M059J (cell line): ENCODE results near the gene DOK7. TPM values are rescaled to one million over a fixed set of nuclear protein-coding genes. Genes with fewer than 3 reads are reported as not detected.

Experiments
- DNase-seq: peaks from one replicate; pipeline ENCODE4 v3.0.0-alpha.2; 2012; ENCODE audit warnings: low read depth
- total RNA-seq: library from RNA; depleted of rRNA; stranded (reverse); fragments of >200 nt; shearing (Covaris generic); gene quantifications from 2 replicates; pipeline ENCODE4 v1.2.3, GENCODE V29; 2014

DOK7 gene
- total RNA-seq, 1 experiment from 2014 or later = 3.1 TPM

DNA sequence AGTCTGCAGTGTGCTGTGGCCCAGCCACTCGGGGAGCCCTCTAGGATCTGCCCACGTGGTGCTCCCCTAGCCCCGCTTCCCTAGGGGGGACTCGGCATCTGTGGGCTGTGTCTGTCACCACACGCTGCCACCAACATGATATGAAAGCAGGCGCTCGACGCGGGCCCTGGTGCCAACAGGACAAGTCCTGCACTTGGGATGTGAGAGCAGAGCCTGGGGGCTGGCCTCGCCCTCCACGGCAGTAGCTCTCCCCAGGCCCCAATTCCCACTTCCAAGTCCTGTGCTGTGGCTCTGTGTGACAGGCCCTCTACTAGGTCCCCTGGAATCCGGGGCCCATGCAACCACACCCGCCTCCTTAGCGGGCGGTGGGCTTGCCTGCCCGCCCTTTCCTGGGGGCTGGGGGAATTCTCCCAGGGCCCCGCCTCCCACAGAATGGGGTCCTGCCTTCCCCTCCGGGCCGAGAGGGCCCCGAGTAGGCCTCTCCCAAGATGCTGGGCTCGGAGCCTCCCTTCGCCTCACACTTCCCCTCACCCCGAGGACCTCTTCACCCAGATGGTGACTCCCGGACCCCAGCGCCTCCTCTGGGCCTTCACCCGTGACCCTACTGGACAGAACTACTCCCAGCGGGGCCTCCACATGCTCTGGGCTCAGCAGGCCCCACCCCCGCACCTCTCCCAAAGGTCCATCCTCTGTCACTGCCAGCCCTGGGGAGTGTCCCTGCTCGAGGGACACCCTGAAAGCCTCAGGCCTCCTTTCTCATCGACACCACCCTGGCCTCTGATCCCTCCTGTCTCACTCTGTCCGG, 57.9 kb downstream of the DOK7 start:
- no peak for DNase-seq

DNA sequence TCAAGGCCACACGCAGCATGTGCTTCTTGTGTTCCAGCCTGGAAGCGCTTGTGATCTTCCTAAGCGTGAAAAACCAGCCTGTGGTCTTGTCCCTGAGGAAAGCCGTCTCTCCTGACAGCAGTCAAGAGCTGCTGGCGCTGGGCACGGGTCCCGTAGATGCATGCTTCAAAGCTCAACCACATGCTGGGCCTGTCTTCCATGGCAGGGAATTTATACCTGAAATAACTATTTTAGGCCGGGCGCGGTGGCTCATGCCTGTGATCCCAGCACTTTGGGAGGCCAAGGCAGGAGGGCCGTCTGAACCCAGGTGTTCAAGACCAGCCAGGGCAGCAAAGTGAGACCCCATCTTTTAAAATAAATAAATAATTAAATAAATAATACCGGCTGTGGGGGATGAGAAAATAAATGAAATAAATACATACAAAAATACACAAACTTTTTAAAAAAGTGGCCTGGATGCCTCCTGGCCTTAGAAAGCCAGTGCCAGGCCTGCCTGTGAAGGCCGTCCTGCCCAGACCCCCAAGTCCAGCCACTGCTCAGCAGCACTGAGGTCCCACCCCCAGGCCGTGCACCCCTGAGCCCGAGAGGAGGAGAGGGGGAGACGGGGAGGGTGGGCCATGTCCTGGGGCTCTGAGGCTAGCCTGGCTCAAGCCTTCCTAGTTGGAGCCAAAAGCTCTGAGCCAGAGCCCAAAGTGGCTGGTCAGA, 58.7 kb downstream of the DOK7 start:
- no peak for DNase-seq

DNA sequence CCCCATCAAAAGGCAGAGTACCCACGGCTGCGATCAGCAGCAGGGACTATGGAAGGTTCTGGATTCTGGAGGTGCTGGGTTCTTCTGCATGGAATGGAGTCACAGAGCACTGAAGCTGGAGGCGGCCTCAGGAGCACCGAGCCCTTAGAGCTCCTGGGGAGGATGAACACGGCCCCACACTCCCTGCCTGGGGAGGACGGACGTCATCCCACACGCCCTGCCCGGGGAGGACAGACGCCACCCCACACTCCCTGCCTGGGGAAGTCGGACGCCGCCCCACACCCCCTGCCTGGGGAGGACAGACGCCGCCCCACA, 59.2 kb downstream of the DOK7 start:
- no peak for DNase-seq

DNA sequence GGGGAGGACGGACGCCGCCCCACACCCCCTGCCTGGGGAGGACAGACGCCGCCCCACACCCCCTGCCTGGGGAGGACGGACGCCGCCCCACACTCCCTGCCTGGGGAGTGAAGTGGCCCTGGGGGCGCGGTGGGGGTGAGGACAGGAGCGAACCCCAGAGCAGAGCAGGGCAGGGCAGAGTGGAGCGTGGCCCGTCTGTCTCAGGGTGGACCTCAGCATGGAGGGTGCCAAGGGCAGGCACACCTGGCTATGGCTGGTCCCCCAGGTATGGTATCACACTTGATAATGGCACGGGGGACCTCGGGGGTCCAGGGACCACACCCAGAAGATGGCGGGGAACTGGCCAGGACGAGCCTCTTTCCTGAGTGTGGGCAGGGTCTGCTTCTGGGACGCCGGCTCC, 59.5 kb downstream of the DOK7 start:
- DNase-seq = no peak

DNA sequence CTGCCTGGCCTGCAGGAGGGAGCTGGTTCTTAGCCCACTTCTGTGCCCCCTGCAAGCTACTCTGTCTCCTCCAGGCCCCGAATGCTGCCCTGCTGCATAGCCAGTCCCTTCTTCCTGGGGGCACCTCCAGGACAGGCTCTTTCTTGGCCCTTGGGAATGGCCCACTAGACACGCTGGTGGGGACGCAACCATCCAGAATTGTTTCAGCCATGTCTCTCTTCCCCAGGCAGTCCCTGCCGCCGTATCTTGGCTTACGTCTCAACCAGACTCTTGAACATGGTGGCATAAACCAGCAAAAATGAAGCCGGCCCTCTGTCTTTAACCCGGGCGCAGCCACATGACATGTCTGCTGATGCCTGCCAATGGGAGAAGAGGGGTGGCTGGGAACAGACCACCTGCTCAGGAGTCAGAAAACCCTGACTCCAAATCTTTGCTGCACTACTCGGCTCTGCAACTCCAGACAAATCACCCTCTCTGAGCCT, 60.1 kb downstream of the DOK7 start:
- DNase-seq = no peak

DNA sequence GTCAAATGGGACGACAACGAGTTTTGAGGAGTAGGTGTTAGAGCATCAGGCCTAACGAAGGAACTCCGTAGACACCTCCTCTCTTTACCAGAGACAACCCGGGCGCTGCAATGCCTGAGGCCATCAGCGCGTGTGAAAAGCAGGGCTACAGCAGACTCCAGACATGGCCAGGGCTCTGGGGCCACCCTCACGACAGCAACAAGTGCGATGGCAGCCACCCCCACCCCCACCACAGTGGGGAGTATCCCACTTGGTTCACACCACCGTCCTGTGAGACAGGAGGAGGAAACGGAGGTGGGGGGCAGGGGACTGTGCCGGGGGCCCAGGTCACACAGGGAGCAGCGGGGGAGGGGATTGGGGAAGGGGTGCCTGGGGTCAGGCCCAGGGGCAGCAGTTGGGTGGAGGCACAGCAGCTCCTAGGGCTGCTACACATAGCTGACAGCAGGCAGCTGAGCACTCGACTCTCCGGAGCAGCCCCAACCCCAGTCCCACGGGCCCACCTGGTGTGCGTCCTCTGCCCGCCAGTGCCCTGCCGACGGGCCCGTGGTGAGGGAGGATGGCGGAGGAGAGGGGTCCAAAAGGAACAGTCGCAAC, 60.6 kb downstream of the DOK7 start:
- no peak for DNase-seq

DNA sequence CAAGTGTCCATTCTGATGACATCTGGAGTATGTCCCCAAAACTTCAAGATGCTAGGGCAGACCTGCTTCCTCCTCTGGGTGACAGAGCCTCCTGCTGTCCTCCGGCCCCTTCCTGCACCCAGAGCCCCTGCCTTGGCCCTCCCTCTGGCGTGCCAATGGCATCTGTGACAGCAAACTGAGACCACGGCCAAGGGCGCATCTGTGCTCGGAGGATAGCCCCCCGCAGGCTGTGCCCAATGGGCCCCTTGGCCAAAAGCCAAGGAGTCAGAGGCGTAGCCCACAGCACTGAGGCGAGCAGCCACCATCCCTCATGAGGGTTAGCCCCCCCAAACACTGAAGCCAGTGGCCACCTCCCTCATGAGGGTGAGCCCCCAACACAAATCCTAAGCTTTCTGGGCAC, 61.2 kb downstream of the DOK7 start:
- no peak for DNase-seq

DNA sequence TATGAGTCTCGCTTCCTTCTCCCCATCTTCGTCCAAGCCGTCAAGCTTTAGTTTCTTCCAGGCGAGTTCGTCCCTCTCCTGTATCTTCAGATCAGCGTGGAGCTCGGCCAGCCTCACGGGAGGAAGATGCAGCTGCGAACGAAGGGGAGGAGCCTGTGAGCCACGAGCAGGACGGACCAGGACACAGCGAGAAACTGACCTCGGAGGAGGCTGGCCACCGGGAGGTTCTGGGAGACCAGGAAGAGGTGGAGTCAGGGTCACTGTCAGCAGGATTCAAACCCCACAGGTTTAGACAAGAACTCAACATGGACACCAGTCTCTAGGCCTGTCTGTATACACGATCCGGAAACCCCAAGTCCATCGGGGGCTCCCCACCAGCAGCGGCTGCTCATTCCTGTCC, 61.8 kb downstream of the DOK7 start:
- DNase-seq = no peak

DNA sequence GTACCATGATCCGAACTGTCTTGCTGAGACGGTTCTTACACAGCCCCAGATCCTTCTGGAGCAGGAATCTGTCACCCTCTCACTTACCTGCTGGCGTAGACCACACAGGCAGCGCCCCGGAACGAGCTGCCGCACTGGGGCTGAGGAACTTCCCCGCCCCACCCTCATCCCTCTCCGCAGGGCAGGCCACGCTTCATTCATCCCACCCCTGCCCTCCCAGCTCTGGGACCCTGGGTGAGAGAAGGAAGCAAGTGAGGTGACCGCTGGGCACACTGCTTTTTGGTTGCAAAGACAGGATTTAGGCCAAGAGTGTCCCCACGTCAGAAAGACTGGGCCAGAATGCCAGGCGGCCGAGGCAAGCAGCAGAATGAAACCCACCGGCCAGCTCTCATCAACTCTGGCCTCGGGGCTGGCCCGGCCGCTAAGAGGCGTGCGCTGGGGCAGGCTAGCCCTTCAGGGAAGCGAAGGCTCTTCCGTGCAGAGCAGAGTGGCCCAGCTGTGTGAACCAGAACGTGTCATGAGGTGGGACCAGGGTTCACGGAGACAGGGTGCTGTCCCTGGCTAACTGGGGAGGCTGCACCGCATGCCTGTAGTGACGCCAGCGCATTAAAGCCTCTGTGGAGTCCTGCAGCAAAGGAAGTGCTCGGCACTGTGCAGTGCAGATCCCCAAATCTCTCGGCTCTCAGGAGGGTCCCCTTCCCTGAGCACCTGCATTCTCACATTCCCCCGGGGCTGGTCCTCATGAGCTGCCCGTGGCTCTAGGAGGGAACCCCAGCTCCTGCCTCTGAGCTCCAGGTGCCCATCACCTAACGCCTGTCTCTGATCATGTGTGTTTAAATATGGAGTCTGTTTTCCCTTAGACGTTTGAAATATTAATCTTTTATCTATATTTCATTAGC, 62.7 kb downstream of the DOK7 start:
- DNase-seq = no peak

DNA sequence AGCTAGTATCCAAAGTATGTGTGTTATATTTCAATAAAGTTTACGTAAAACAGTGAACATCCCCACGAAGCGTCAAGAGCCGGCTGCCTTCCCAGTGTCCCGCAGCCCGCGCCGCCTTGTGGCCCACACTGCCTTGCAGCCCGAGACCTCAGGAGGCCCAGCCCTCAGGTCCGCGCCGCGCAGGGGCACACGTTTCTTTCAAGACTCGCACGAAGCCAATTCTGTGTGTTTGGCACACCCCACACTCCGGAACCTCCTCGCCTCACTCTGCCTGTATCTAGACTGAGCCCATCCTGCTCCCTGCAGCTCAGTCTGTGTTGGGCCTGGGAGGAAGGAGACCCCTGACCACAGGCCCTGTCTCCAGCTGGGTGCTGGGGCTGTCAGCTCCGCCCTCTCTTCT, 63.4 kb downstream of the DOK7 start:
- no peak for DNase-seq

DNA sequence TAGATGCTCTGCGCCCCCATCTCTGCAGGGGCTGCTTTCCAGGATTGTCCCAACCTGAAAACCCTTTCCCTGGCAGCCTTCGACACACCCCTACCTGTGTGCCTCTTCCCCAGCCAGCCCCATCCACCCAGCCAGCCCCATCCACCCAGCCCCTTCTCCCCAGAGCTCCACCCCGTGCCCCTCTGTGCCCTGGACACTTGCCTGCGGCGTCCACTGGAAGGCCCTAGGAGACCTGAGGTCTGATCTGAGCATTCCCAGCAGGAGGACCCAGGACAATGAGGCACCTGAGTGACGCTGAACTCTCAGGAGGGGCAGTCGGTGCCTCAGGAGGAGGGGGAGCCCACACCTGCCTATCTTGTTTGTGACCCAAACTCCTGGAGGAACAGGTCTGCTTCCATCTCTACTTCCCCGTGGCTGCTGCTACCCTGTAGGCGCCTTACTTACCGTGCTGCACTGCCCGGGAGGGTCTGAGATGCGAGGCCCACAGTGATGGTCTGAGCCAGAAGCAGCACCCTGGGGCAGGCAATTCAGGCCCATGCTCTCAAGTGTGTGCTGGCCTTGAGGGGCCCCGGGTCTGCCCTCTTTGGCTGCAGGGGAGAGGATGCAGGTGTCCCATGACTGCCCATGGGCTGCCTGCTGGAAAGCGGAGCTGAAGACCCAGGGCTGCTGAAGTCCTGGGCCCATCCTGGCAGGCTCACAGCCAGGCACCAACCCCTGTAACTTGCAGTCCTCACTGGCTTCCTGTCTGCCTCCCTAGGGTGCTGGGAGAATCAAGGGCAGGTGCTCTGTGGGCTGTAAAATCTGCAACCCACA, 64.2 kb downstream of the DOK7 start:
- no peak for DNase-seq

DNA sequence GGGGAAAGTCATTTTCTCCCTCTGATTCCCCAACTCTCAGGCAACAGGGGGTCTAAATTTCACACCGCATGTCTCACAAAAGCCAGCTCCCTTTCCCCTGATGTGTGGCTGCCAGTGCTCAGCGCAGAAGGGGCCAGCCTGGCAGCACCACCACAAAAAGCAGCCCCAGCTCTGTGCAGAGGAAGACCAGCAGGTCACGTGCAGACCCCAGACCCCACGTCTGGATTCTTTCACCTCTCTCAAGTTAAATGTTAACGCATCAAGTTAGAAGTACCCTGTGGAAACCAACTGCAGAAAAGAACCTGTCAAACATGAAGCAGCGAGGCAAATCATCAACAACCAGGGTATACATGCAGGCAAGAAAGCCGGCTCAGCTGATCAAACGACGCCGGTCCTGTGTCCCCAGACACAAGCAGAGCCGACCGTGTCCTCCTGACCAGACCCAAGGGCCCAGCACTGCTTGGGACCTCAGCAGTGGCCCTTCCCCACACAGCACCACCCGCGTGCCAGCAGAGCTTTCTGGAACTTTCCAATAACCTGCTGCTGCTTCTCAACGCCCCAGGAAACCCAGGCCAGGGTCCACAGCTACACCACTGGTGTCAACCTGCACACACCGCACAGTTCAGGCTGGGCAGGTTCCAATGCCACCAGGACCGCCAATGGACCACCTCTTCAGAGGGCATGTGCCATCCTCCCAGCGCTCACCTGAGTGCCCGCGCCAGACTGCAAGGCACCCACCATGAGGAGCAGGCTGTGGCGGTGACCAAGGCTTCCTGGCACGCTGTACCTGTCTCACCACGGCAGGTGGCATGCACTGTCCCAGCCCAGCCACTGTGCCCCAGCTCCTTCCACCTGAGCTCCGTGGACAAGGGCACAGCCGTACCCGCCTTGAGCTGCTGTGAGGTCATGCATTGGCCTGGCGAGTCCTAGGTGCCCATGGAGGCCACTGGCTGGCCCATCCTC, 65.1 kb downstream of the DOK7 start:
- DNase-seq = no peak

DNA sequence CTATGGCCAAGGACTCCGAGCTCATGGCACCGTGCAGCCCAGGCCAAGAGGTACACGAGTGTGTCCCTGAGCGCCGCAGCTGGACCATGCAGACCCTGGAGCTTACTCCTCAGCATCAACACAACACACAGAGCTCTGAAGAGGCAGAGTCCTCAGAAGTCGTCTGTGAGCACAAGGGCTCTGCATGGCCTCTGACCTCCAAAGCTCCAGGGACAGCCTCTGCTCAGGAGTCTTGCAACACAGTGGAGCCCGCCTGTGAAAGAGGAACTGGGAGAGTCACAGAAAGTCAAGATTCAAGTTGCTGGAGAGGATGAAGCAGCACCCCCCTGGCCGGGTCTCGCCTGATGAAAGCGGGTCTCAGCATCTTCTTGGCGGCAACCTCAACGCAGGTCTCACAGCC, 66.3 kb downstream of the DOK7 start:
- DNase-seq = no peak

DNA sequence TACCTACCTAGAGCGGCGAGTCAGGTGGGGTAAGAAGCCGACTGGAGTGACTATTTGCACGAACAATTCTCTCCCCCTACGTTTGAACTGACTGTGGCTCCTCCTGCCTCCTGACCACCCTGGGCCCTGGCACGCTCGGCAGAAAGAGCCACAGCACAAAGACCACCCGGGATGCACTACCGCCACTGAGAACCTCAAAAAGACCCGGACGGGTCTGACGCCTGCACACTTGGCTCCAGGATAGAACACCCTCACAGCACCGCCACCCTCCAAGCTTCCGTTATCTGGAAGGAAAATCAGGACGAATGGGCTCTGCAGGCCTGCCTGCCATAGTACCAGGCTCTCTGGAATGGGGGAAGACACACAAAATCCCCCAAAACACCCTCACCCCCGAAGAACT, 66.9 kb downstream of the DOK7 start:
- DNase-seq = no peak

DNA sequence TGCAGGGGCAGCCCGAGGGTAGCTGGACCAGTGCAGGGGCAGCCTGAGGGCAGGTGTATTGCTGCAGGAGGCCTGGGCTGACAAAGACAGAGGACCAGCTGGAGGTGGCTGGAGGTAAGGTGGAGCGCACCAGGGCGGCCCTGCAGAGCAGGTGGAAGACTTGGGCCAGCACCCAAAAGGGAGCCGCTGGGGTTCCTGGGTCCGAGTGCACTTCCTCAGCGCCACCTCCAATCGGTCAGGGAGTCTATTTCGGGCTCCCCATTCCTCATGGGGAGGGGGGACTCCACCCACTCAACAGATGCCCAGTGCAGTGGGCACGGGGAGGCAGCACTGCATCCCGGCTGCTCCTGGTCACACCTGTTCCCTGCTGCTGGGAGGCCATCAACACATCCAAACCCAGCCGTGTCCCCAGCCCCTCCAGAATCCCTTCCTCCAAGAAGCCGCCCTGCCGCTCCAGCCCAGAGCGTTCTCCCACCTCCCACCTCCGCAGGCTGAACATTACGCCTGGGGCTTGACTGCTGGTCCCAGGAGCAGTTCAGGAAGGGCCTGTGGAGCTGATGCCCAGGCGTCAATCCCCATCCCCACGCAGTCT, 67.7 kb downstream of the DOK7 start:
- no peak for DNase-seq

DNA sequence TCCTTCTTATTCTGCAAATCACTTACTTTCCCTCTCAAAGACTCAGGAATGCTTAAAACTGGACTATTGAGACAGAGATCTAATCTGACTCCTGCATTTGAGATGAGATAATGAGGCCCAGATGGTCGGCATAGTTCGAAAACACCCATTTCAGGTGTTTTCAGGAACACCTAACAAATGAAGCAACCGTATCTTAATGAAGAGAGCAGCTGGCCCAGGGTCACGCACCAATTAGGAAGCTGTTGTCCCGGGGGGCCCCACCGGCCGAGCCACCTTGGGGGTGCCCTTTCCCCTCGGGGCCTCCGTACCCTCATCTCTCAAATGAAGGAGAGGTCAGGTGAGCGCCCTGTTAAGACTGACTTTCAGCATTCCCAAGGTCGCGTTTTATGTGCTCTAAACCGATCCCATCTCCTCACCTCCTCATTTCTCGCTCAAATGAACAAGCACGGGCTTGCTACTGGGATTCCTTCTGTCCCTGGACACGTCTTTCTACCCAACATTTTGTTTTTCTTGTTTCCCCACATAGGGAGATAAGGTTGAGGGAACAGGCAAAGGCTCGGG, 68.3 kb downstream of the DOK7 start:
- DNase-seq = peak; percentile 6

DNA sequence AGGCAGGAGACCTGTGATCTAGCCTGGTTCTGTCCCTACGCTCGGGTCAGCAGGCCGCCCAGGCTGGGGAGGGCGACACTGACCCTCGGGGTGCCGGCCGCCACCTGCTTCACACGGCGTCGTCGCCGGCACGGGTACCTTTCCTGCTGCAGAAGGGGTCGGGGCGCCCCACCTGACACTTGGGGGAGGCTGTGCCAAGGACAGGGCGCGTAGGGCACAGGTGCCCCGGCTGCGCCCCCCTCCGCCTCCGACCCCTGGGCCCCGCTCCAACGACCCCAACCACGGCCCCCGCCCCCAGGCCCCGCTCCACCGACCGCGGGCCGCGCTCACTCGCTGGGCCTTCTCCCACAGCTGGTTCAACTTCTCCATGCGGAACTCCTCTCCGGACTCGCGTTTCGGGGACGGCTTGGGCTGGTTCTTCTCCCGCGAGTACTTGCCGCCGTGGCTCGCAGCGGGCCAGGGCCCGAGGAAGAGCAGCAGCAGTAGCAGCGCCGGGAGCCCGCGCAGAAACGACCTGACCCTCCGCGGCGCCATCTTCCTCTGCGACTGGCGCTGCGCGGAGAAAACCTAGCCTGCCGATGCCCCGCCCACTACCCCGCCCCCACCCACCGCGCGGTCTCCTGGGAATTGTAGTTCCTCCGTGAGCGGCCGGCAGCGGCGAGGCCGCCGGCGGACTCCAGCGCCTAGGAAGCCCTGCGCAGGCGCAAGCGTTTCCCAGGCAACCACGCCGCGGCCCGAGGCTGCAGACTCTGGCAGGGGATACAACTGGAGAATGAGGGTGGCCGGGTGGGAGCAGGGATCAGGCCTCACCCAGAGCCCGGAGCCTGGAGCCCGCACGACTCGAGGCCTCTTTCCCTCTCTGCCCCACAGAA, 69.0 kb downstream of the DOK7 start, which contains the start of gene LRPAP1:
LRPAP1 (minus strand) TSS at position 544 of the 872 bp plus-strand sequence; CDS start at position 534, 10 bp downstream.
- peak; percentile 81 for DNase-seq
